ENCODE data around the gene HAVCR2. TPM values are rescaled to one million over a fixed set of nuclear protein-coding genes. Genes with fewer than 3 reads are reported as not detected.

The HAVCR2 gene
- total RNA-seq, 1 donor from 2014 or later, result 0.37 TPM

- TF ChIP-seq EZH2phosphoT487 (IDR thresholded peaks at IDR 0.05), result no peak
- no peak for TF ChIP-seq EZH2 (IDR thresholded peaks at IDR 0.05)
- TF ChIP-seq CTCF (IDR thresholded peaks at IDR 0.05), result no peak
- no peak overlapping the region for H3K4me3 Mint-ChIP-seq
- no peaks in the 10 kb centered on the region for H3K27me3 ChIP-seq
- no peaks in the 10 kb centered on the region for H3K79me2 ChIP-seq (ENCODE audit: low read depth)
- DNase-seq (ENCODE audit: low spot score), result no peak
- H3K36me3 ChIP-seq, result no peaks in the 10 kb centered on the region
- H3K9me3 Mint-ChIP-seq, result no peaks in the 10 kb centered on the region
- H2AFZ ChIP-seq (replicated peaks), result no peak overlapping the region
- H3K4me1 ChIP-seq, result no peaks in the 10 kb centered on the region
- H3F3A ChIP-seq (ENCODE audit: low read depth), result no peaks in the 10 kb centered on the region
- no peak overlapping the region for H3K27ac Mint-ChIP-seq
- H3K27ac ChIP-seq, result no peak overlapping the region
- H3K27me3 Mint-ChIP-seq (ENCODE audit: insufficient read depth, low read depth), result no peaks in the 10 kb centered on the region
- no peaks in the 10 kb centered on the region for H4K20me1 ChIP-seq (ENCODE audit: low read depth)
- no peak overlapping the region for H3K9ac ChIP-seq
- no peaks in the 10 kb centered on the region for H3K4me1 Mint-ChIP-seq
- no peak overlapping the region for H3K4me2 ChIP-seq
- no peak overlapping the region for H3K4me3 ChIP-seq
- H3K36me3 Mint-ChIP-seq, result no peaks in the 10 kb centered on the region
- H3K9me3 ChIP-seq (ENCODE audit: low read depth), result no peaks in the 10 kb centered on the region
These were observed 62.8 kb downstream of the HAVCR2 start for GRCh38 chr5:157046041-157046440.

- TF ChIP-seq CTCF (IDR thresholded peaks at IDR 0.05) (no peak), EZH2 (IDR thresholded peaks at IDR 0.05) (no peak), EZH2phosphoT487 (IDR thresholded peaks at IDR 0.05) (no peak)
- H3K9me3 Mint-ChIP-seq, result no peaks in the 10 kb centered on the region
- Histone ChIP-seq H3K4me3 (no peak overlapping the region), H3K4me1 (no peaks in the 10 kb centered on the region), H2AFZ (replicated peaks) (no peak overlapping the region), H4K20me1 (ENCODE audit: low read depth) (no peaks in the 10 kb centered on the region), H3K36me3 (no peaks in the 10 kb centered on the region), H3F3A (ENCODE audit: low read depth) (no peaks in the 10 kb centered on the region), H3K79me2 (ENCODE audit: low read depth) (no peaks in the 10 kb centered on the region), H3K4me2 (no peak overlapping the region), H3K9me3 (ENCODE audit: low read depth) (no peaks in the 10 kb centered on the region), H3K9ac (no peak overlapping the region), H3K27ac (no peak overlapping the region), H3K27me3 (no peaks in the 10 kb centered on the region)
- H3K36me3 Mint-ChIP-seq, result no peaks in the 10 kb centered on the region
- no peak overlapping the region for H3K27ac Mint-ChIP-seq
- DNase-seq (ENCODE audit: low spot score), result no peak
- H3K4me3 Mint-ChIP-seq, result no peak overlapping the region
- H3K27me3 Mint-ChIP-seq (ENCODE audit: insufficient read depth, low read depth), result no peaks in the 10 kb centered on the region
- H3K4me1 Mint-ChIP-seq, result no peaks in the 10 kb centered on the region
These were observed 63.2 kb downstream of the HAVCR2 start for GRCh38 chr5:157045601-157046000.

- H3K79me2 ChIP-seq (ENCODE audit: low read depth), result no peaks in the 10 kb centered on the region
- no peak overlapping the region for H3K4me3 Mint-ChIP-seq
- no peaks in the 10 kb centered on the region for H3F3A ChIP-seq (ENCODE audit: low read depth)
- H3K27me3 ChIP-seq, result no peaks in the 10 kb centered on the region
- H3K36me3 ChIP-seq, result no peaks in the 10 kb centered on the region
- H3K27ac Mint-ChIP-seq, result no peak overlapping the region
- peaks cover 22% of the 10 kb centered on the region for H3K4me1 Mint-ChIP-seq
- H4K20me1 ChIP-seq (ENCODE audit: low read depth), result no peaks in the 10 kb centered on the region
- DNase-seq (ENCODE audit: low spot score), result no peak
- no peaks in the 10 kb centered on the region for H3K36me3 Mint-ChIP-seq
- H3K4me2 ChIP-seq, result no peak overlapping the region
- no peak overlapping the region for H2AFZ ChIP-seq (replicated peaks)
- no peak overlapping the region for H3K9ac ChIP-seq
- H3K27me3 Mint-ChIP-seq (ENCODE audit: insufficient read depth, low read depth), result no peaks in the 10 kb centered on the region
- TF ChIP-seq EZH2 (IDR thresholded peaks at IDR 0.05), result no peak
- no peak for TF ChIP-seq CTCF (IDR thresholded peaks at IDR 0.05)
- TF ChIP-seq EZH2phosphoT487 (IDR thresholded peaks at IDR 0.05), result no peak
- peaks cover 18% of the 10 kb centered on the region for H3K4me1 ChIP-seq
- no peaks in the 10 kb centered on the region for H3K9me3 Mint-ChIP-seq
- H3K9me3 ChIP-seq (ENCODE audit: low read depth), result no peaks in the 10 kb centered on the region
- H3K4me3 ChIP-seq, result no peak overlapping the region
- H3K27ac ChIP-seq, result no peak overlapping the region
These were observed 70.2 kb downstream of the HAVCR2 start for GRCh38 chr5:157038568-157039187.

Other genes starting within 250 kb of the HAVCR2 start
- not detected in 2 replicates for gene TIMD4, start 145.8 kb downstream of the HAVCR2 start, total RNA-seq (ENCODE audit: low replicate concordance)
- gene HAVCR1, start 49.9 kb downstream of the HAVCR2 start, total RNA-seq (ENCODE audit: low replicate concordance), result not detected in 2 replicates
- 18.6 and 32.5 TPM in 2 replicates for gene MED7, start 33.8 kb upstream of the HAVCR2 start, total RNA-seq (ENCODE audit: low replicate concordance)
- gene GARIN3, start 57.2 kb upstream of the HAVCR2 start, total RNA-seq (ENCODE audit: low replicate concordance), result not detected in 2 replicates
- not detected in 2 replicates for gene ITK, start 71.8 kb upstream of the HAVCR2 start, total RNA-seq (ENCODE audit: low replicate concordance)
- gene CYFIP2, start 157.1 kb upstream of the HAVCR2 start, total RNA-seq (ENCODE audit: low replicate concordance), result 70.2 and 125 TPM in 2 replicates

All from neural progenitor cell (in vitro differentiated cells).